Left ventricle myocardium inferior (tissue), 1 donor: Measurements from ENCODE around the gene GDPGP1. TPM values are rescaled to one million over a fixed set of nuclear protein-coding genes. Genes with fewer than 3 reads are reported as not detected.

Source experiments
- DNase-seq: peaks from one replicate; pipeline ENCODE4 v3.0.0-alpha.2; 2020
- H3K27ac ChIP-seq: fragments of 200-600 bp; replicated peaks from 2 replicates; pipeline ENCODE4 v1.8.0; 2021
- H3K27me3 ChIP-seq: fragments of 200-600 bp; 2 replicates; pipeline ENCODE4 v1.8.0; 2021; ENCODE audit warnings: low read depth
- H3K36me3 ChIP-seq: fragments of 200-600 bp; 2 replicates; pipeline ENCODE4 v1.8.0; 2021
- H3K4me1 ChIP-seq: fragments of 200-600 bp; 2 replicates; pipeline ENCODE4 v1.8.0; 2021
- H3K4me3 ChIP-seq: fragments of 200-600 bp; 2 replicates; pipeline ENCODE4 v1.8.0; 2021; ENCODE audit warnings: mild to moderate bottlenecking, moderate library complexity
- H3K9me3 ChIP-seq: fragments of 200-600 bp; replicated peaks from 2 replicates; pipeline ENCODE4 v1.8.0; 2021
- CTCF ChIP-seq: fragments of 200-600 bp; IDR thresholded peaks from 2 replicates; pipeline ENCODE4 v1.8.0; 2021; ENCODE audit warnings: antibody characterized with exemption, mild to moderate bottlenecking, borderline replicate concordance
- intact Hi-C: fragments of 100-400 bp; cut with micrococcal nuclease; formaldehyde crosslinking; loops from one replicate; pipeline ENCODE4 v1.11.0; 2022
- total RNA-seq: library from RNA; stranded (reverse); fragmentation: NEBNext Ultra II Directional; extraction: Animal tissue kit (Norgen Biotek cat#: 25700); gene quantifications from one replicate; pipeline ENCODE4 v1.2.1, GENCODE V29; 2021
- donor health status: DM: no; HTN: yes; CAD: no; lungs with severe emphysema.

GDPGP1 gene
- total RNA-seq, 1 donor from 2014 or later = 15.5 TPM

DNA sequence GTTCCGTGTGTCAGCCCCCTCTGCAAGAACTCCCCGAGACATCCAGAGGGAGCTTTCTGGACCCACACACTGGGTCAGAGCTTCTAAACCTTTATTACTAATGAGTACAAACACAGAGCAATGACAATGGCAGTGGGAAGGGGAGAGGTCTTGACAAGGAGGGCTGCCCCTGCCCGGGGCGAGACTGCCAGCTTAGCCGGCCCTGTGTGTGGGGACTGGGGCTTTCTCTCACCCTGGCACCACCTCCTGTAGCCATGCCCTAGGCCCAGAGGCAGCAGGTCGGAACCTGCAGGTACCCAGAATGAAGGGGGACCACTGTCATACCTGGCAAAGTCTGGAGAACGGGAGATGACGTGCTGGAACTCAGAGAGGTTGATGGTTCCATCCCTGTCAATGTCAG is 3.4 kb upstream of the GDPGP1 start:
- Histone ChIP-seq H3K27ac (peak overlapping the region; percentile 92), H3K4me3 (no peak overlapping the region), H3K4me1 (peaks cover 65% of the 10 kb centered on the region), H3K27me3 (no peaks in the 10 kb centered on the region), H3K9me3 (no peaks in the 10 kb centered on the region), H3K36me3 (peaks cover 62% of the 10 kb centered on the region)
- TF ChIP-seq CTCF = no peak
- DNase-seq = no peak
- intact Hi-C loops = no loop called here

GRCh38 chr15:90231028-90232017 is 2.7 kb upstream of the GDPGP1 start:
- Histone ChIP-seq H3K4me1 (peaks cover 65% of the 10 kb centered on the region), H3K27me3 (no peaks in the 10 kb centered on the region), H3K9me3 (no peaks in the 10 kb centered on the region), H3K27ac (peak overlapping the region; percentile 92), H3K4me3 (no peak overlapping the region), H3K36me3 (peaks cover 61% of the 10 kb centered on the region)
- TF ChIP-seq CTCF = no peak
- intact Hi-C loops = no loop called here
- no peak for DNase-seq

- no peak for TF ChIP-seq CTCF
- Histone ChIP-seq H3K9me3 (no peaks in the 10 kb centered on the region), H3K4me3 (peak overlapping the region; percentile 74), H3K27ac (peak overlapping the region; percentile 92), H3K27me3 (no peaks in the 10 kb centered on the region), H3K36me3 (peaks cover 61% of the 10 kb centered on the region), H3K4me1 (peaks cover 65% of the 10 kb centered on the region)
- intact Hi-C loops = no loop called here
- DNase-seq = no peak
Measured at GRCh38 chr15:90232196-90232595, 1.8 kb upstream of the GDPGP1 start.

GRCh38 chr15:90232941-90233386 is 1.0 kb upstream of the GDPGP1 start:
- H3K4me1 ChIP-seq = peaks cover 65% of the 10 kb centered on the region
- peak overlapping the region; percentile 74 for H3K4me3 ChIP-seq
- no peaks in the 10 kb centered on the region for H3K27me3 ChIP-seq
- H3K36me3 ChIP-seq = peaks cover 62% of the 10 kb centered on the region
- H3K9me3 ChIP-seq = no peaks in the 10 kb centered on the region
- peak overlapping the region; percentile 92 for H3K27ac ChIP-seq
- intact Hi-C loops = no loop called here
- TF ChIP-seq CTCF = no peak
- DNase-seq = no peak

GRCh38 chr15:90233387-90234095 is 468 bp upstream of the GDPGP1 start, which contains the start of gene CIB1:
Gene CIB1 (minus strand): TSS chr15:90233941. CDS start chr15:90233885, 56 bp downstream.
- Histone ChIP-seq H3K9me3 (no peaks in the 10 kb centered on the region), H3K36me3 (peaks cover 62% of the 10 kb centered on the region), H3K27ac (peak within 1 kb of the TSS; percentile 92), H3K4me3 (peak within 1 kb of the TSS; percentile 74), H3K4me1 (peaks cover 61% of the 10 kb centered on the region), H3K27me3 (no peaks in the 10 kb centered on the region)
- DNase-seq = peak; percentile 98
- TF ChIP-seq CTCF = peak; percentile 62
- intact Hi-C loops = no loop called here
